SIG-M5 treated with dmso at 0.1 percent for 504 hours (cell line): ENCODE data around the gene SPOCK2.
"Not testable (repeated sequence)": the region's sequence is repeated elsewhere in the genome, so short reads cannot be mapped to it uniquely, and the experiment has no call there.

Experiments used
- DNase-seq: peaks from one replicate; lab custom pipeline; 2025; ENCODE audit not compliant: unreplicated experiment; lab: John Stamatoyannopoulos, UW

Gene SPOCK2

DNA sequence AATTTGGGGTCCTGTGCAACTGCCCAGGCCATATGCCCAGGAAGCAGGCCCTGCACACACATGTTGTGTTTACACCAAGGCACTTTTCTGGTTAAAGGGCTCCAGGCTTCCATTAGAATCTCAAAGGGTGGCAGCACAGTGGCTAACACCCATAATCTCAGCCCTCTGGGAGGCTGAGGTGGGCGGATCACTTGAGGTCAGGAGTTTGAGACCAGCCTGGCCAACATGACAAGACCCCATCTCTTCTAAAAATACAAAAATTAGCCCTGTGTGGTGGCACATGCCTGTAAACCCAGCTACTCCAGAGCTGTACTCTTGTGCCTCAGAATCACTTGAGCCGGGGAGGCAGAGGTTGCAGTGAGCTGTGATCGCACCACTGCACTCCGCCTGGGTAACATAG, 53.6 kb downstream of the SPOCK2 start:
- no peak for DNase-seq

GRCh38 chr10:72034040-72034499, 54.3 kb downstream of the SPOCK2 start:
- DNase-seq, result no peak

GRCh38 chr10:72032409-72033162, 55.8 kb downstream of the SPOCK2 start:
- DNase-seq, result not testable (repeated sequence)

- no peak for DNase-seq
These were observed 56.6 kb downstream of the SPOCK2 start for GRCh38 chr10:72031706-72032105.

DNA sequence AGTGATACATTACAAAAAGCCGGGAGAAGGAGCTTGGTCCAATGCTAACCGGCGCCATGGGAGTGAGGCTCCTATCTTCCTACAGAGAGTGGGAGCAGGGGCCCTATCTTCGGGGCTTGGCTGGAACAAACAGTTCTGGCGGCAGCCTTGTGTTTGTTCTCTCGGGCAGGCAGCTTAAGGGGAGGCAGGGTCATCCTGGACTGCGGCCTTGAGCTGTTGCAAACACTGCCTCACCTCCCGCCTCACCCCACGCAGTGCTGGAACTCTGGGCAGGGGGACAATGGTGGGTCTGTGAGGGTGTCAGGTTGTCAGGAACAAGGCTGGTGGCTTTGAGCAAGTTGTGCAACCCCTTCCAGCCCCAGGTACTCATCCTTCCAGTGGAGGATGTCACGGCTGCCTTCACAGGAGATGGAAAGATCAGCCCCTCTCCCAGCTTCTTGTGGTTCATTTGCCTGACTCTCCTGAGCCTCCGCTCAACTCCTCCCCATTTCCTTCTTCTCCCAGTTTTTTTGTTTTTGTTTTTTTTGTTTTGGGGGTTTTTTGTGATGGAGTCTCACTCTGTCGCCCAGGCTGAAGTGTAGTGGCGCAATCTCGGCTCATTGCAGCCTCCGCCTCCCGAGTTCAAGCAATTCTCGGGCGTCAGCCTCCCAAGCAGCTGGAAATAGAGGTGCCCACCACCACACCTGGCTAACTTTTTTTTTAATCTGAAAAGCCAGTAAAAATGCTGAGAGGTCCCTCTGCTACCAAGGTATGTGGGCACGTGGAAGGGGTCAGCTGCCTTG, 57.4 kb downstream of the SPOCK2 start:
- DNase-seq, result no peak

DNA sequence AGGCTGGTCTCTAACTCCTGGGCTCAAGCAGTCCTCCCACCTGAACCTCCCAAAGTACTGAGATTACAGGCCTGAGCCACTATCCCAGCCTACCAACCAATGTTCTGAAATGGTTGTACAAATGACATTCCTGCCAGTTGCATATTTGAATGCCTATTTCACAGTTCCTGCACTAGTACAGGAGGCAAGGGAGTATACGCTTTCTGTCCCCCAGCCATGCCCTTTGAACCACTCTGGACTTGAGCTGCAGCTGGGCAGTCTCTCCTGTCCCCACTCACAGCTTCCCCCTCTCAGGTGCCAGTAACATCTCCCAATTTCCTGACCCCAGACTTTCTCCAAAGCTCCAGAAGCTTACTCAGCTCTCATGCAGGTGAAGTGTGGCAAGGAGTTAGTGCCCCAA, 58.9 kb downstream of the SPOCK2 start:
- no peak for DNase-seq

GRCh38 chr10:72027498-72027897, 60.9 kb downstream of the SPOCK2 start:
- DNase-seq, result no peak

DNA sequence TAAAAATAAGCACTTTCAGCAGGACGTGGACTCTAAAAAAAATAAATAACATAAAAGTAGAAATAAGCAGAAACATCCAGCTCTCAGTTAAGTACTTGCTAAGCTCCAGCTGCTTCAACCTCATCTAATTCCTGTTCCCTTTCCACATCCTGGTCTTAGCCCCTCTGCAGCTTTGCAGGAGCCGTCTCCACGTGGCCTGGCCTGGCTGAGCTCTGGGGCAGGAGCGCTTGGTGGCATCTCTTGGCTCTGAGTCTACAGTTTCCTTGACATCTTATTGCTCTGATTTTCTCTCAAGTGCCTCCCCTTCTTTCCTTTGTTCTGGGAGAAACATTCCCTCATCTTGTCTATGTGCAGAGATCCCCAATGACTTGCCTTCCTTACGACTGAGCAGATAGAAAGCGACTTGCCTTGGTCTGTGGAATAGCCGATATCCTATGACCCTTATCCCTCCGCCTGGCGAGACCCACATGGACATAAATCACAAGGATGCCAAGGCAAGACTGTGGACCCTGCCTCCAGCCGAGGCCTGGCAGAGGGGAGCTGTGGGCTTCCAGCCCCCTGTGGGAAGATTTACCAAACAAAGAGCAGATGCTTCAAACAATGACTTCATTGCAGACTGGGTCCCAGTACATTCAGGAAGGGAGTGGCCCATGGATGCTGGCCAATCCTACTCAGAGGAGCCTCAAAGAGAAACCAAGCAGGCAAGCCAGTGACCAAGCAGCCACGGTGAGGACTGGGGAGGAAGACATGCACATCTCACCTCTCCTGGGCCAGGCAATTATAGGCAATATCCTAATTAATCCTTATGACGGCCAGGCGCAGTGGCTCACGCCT, 61.9 kb downstream of the SPOCK2 start:
- DNase-seq, result no peak

- no peak for DNase-seq
These were observed 62.5 kb downstream of the SPOCK2 start for GRCh38 chr10:72025832-72026231.

GRCh38 chr10:72025400-72025799, 63.0 kb downstream of the SPOCK2 start:
- DNase-seq, result no peak

DNA sequence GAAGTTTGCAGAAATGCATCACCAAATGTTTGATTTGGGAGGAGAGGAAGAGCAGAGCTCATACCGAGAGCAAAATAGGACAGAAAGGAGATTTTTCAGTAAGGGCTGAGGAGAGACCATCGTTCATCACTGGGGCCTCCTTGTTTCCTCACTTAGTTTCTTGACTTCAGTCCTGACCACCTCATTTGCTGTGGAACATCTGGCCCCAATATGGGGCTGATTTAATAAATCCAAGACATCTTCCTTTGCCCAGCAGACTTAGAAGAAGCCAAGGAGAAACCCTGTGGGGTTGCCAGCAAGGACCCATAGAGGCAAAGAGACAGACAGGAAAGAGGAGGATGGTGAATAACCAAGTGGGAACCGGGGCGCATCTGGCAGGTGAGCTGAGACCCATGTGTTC, 63.8 kb downstream of the SPOCK2 start:
- no peak for DNase-seq

- DNase-seq, result no peak
These were observed 66.1 kb downstream of the SPOCK2 start for GRCh38 chr10:72022228-72022627.

DNA sequence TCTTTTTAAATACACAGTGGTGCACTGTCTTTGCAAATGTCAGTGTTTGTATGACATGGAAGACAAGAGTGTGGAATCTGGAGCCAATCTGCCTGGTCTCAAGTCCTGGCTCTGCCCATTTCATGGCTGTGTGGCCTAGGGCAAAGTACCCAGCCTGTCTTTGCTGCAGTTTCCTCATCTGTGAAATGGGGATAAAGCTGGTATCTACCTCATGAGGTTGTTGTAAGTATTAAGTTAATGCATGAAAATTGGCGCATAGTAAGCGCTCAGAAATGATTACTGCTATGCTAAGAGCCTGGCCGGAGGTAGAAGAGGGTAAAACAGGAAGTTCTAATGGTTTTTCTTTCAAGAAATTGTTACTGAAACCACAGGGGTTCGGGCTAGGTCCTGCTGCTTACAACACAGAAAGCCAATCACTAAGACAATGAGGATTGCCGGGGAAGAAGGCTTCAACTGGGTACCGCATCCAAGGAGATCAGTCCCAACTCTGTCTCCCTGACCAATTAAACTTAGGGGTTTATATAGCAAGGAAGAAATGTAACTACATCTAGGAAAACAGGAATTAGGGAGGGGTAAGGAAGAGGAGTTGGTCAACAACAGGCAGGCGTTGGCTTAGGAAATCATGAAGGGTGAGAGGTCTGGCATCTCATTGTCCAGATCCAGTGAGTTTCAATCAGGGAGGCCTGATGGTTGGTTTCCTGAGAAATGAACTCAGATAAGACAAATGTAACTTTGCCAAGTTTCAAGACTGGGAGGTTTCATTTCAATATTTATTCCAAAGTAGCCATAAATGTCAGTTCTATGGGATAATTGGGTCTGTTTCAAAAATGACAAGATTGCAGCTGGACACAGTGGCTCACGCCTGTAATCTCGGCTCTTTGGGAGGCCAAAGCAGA, 67.2 kb downstream of the SPOCK2 start:
- DNase-seq, result peak; percentile 49

DNA sequence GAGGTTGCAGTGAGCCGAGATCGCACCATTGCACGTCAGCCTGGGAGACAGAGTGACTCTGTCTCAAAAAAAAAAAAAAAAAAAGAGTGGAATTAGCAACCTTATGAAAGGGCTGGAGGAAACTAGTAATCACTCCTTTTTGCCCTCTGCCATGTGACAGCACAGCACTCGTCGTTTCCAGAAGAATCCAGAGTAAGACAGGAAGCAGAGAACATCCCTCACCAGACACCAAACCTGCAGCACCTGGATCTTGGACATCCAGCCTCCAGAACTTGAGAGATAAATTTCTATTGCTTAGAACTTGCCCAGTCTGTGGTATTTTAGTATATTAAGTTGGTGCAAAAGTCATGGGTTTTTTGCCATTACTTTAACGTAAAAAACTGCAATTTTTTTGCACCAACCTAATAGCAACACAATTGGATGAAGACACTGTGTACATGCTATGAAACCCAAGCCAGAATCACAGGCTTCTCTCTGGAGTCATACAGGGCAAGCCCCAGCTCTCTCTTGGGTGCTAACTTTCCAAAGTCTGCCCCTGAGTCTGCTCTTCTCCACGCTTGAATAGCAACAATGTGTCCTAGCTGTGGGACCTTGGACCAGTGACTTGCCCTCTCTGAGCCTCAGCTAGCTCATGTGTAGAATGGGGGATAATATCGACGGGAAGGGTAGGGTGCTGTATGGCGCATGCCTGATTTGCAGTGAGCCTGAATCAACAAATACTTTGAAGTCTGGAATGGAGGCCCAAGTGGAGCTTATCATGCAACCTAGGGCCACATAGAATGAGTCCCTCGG, 69.1 kb downstream of the SPOCK2 start:
- DNase-seq, result no peak

- DNase-seq, result no peak
These were observed 71.6 kb downstream of the SPOCK2 start for GRCh38 chr10:72016608-72017300.

DNA sequence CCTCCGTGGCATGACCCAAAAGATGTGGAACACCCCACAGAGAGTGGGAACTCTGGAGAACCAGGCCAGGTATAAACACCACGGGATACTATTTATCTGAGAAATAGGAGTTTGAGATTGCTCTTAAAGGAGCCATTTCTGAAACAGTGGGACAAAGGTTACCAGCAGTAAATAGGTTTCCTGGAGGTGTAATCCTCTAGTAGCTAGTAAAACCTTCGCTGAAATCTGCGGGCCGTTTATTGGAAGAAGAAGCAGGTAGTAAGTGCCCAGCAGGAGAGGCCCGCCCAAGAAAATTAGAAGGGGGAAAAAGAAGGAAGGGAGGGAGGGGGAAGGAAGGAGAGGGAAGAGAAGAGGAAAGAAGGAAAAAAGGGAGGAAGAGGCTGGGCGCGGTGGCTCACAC, 72.5 kb downstream of the SPOCK2 start:
- DNase-seq, result no peak

GRCh38 chr10:72014785-72015480, 73.4 kb downstream of the SPOCK2 start:
- no peak for DNase-seq

- DNase-seq, result no peak
These were observed 74.2 kb downstream of the SPOCK2 start for GRCh38 chr10:72014197-72014596.
